SU-DHL-6 (cell line): Measurements from ENCODE around the gene HOXD3.

Experiments
- H2AFZ ChIP-seq: fragments of 200-600 bp; sonication (generic); 2 replicates; pipeline ENCODE4 v1.6.1; 2014; ENCODE audit warnings: low read depth, mild to moderate bottlenecking, moderate library complexity, mixed read lengths, antibody characterized with exemption, low read length; ENCODE audit not compliant: severe bottlenecking
- H3F3A ChIP-seq: fragments of 200-600 bp; shearing (Covaris generic); 2 replicates; pipeline ENCODE4 v1.6.0; 2016; ENCODE audit warnings: antibody characterized with exemption, mild to moderate bottlenecking; ENCODE audit not compliant: insufficient read depth
- H3K27ac ChIP-seq: fragments of 200-600 bp; sonication (generic); 2 replicates; pipeline ENCODE4 v1.5.1; 2016; ENCODE audit warnings: low read depth, mild to moderate bottlenecking, low read length, moderate library complexity, mixed read lengths
- H3K27me3 ChIP-seq: fragments of 200-600 bp; sonication (generic), shearing (Covaris generic); 2 replicates; pipeline ENCODE4 v1.6.0; 2014; ENCODE audit warnings: mild to moderate bottlenecking, low read length
- H3K36me3 ChIP-seq: fragments of 200-600 bp; sonication (generic); 2 replicates; pipeline ENCODE4 v1.6.1; 2014; ENCODE audit warnings: mild to moderate bottlenecking, low read length, mixed read lengths
- H3K4me2 ChIP-seq: fragments of 300-600, 200-600 bp; shearing (Covaris generic), sonication (generic); 2 replicates; pipeline ENCODE4 v1.6.0; 2014; ENCODE audit warnings: low read length, low read depth, mild to moderate bottlenecking; ENCODE audit not compliant: poor library complexity, severe bottlenecking
- H3K4me3 ChIP-seq: fragments of 200-600 bp; sonication (generic); 2 replicates; pipeline ENCODE4 v1.5.1; 2014; ENCODE audit warnings: antibody characterized with exemption, low read length, mild to moderate bottlenecking, mixed read lengths; ENCODE audit not compliant: insufficient read depth, poor library complexity, severe bottlenecking
- H3K79me2 ChIP-seq: fragments of 200-600 bp; sonication (generic); 2 replicates; pipeline ENCODE4 v1.6.1; 2014; ENCODE audit warnings: mild to moderate bottlenecking, low read length, moderate library complexity; ENCODE audit not compliant: insufficient read depth
- H3K9ac ChIP-seq: fragments of 200-600 bp; sonication (generic); 2 replicates; pipeline ENCODE4 v1.7.0; 2014; ENCODE audit warnings: mild to moderate bottlenecking, low read length
- H3K9me2 ChIP-seq: fragments of 200-600 bp; sonication (generic); replicated peaks from 2 replicates; pipeline ENCODE4 v1.6.1; 2014; ENCODE audit warnings: low read length; ENCODE audit not compliant: insufficient read depth
- H3K9me3 ChIP-seq: fragments of 200-600 bp; sonication (generic); 2 replicates; pipeline ENCODE4 v1.6.1; 2014; ENCODE audit warnings: low read length, mixed read lengths; ENCODE audit not compliant: insufficient read depth
- H4K20me1 ChIP-seq: fragments of 200-600 bp; sonication (generic); 2 replicates; pipeline ENCODE4 v1.6.1; 2014; ENCODE audit warnings: low read depth, mild to moderate bottlenecking, antibody characterized with exemption, low read length, moderate library complexity, mixed read lengths
- CTCF ChIP-seq: fragments of 200-600 bp; sonication (generic); IDR thresholded peaks from one replicate; pipeline ENCODE4 v1.5.1; 2017; ENCODE audit warnings: antibody characterized with exemption, mild to moderate bottlenecking, low read length, moderate library complexity; ENCODE audit not compliant: insufficient read depth, poor library complexity, severe bottlenecking
- EZH2phosphoT487 ChIP-seq: fragments of 200-600 bp; sonication (generic), shearing (Covaris generic); conservative IDR thresholded peaks from 2 replicates; pipeline ENCODE4 v1.6.1; 2018; ENCODE audit warnings: mild to moderate bottlenecking, antibody characterized with exemption, low read length, moderate library complexity, mixed read lengths

The HOXD3 gene

GRCh38 chr2:176117823-176118371 lies 39.2 kb upstream of the HOXD3 start:
- TF ChIP-seq CTCF (no peak), EZH2phosphoT487 (no peak)
- no peaks in the 10 kb centered on the region for H4K20me1 ChIP-seq
- H3K27me3 ChIP-seq, result no peaks in the 10 kb centered on the region
- no peaks in the 10 kb centered on the region for H3F3A ChIP-seq
- H3K36me3 ChIP-seq, result no peaks in the 10 kb centered on the region
- H3K4me3 ChIP-seq, result no peak overlapping the region
- no peaks in the 10 kb centered on the region for H3K9me2 ChIP-seq
- H3K4me2 ChIP-seq, result no peak overlapping the region
- no peak overlapping the region for H2AFZ ChIP-seq
- no peaks in the 10 kb centered on the region for H3K9me3 ChIP-seq
- H3K27ac ChIP-seq, result no peak overlapping the region
- no peaks in the 10 kb centered on the region for H3K79me2 ChIP-seq
- no peak overlapping the region for H3K9ac ChIP-seq

- H2AFZ ChIP-seq, result no peak overlapping the region
- no peaks in the 10 kb centered on the region for H3K79me2 ChIP-seq
- no peaks in the 10 kb centered on the region for H3K9me2 ChIP-seq
- H4K20me1 ChIP-seq, result no peaks in the 10 kb centered on the region
- no peaks in the 10 kb centered on the region for H3K36me3 ChIP-seq
- no peaks in the 10 kb centered on the region for H3F3A ChIP-seq
- no peaks in the 10 kb centered on the region for H3K27me3 ChIP-seq
- H3K27ac ChIP-seq, result no peak overlapping the region
- H3K9me3 ChIP-seq, result no peaks in the 10 kb centered on the region
- no peak overlapping the region for H3K4me3 ChIP-seq
- H3K9ac ChIP-seq, result no peak overlapping the region
- no peak overlapping the region for H3K4me2 ChIP-seq
- no peak for TF ChIP-seq CTCF
- TF ChIP-seq EZH2phosphoT487, result no peak
Measured at GRCh38 chr2:176118601-176119339, 38.3 kb upstream of the HOXD3 start.

DNA sequence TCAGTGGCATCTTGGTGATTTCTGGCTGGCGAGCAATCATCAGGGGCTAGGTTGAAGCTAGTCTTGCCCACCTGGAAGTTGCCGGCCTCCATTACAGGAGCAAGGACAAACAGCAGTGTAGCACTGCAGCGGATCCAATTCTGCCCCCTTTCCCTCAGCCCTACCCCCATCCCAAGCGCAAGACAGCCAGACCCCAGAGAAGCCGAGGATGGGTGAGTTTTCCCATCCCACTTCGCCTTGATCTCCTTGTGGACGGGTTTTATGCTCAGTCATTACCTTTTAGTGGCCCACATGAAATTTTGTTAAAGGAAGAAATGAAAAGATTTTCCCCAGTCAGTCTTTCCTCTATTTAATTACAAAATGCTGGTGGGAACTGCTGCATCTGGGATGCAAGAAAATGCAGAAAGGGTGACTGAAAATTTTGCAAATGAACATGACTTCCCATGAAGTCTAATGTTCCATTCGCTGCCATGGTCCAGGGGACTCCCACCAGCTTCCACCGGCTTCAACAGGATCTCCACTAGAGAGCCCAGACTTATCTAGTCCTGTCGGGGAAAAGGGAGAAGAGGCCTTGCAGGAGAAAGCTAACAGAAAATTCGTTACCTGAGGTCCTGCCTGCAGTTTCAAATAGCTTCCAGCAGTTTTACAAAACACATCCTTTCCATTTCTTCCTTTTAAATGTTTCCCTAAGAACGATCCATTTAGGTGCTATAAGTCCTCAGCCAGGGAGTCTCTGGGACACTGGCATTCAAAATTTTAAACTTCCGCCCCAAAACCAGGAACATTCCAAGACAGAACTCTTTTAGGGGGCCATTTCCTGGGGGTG lies 36.5 kb upstream of the HOXD3 start:
- H3K36me3 ChIP-seq, result no peaks in the 10 kb centered on the region
- H2AFZ ChIP-seq, result no peak overlapping the region
- H3K9me2 ChIP-seq, result no peaks in the 10 kb centered on the region
- H3K27ac ChIP-seq, result no peak overlapping the region
- H3K4me2 ChIP-seq, result no peak overlapping the region
- no peaks in the 10 kb centered on the region for H3K79me2 ChIP-seq
- H3F3A ChIP-seq, result no peaks in the 10 kb centered on the region
- H3K27me3 ChIP-seq, result no peaks in the 10 kb centered on the region
- H3K9me3 ChIP-seq, result no peaks in the 10 kb centered on the region
- no peak overlapping the region for H3K9ac ChIP-seq
- no peak overlapping the region for H3K4me3 ChIP-seq
- TF ChIP-seq EZH2phosphoT487, result no peak
- no peak for TF ChIP-seq CTCF
- H4K20me1 ChIP-seq, result no peaks in the 10 kb centered on the region
